Endothelial cell of umbilical vein (primary cell): ENCODE measurements around the gene STK39. TPM values are rescaled to one million over a fixed set of nuclear protein-coding genes. Genes with fewer than 3 reads are reported as not detected.

Source experiments
- BruUV-seq: library from RNA; stranded (reverse); fragments of 400-500 nt; replicated peaks from 2 replicates; lab custom pipeline; 2021; lab: Mats Ljungman, UMichigan
- CTCF ChIA-PET: fragments of 300-600, 350-600 bp; sonication (Branson Sonifier 250); formaldehyde crosslinking; loops from one replicate; lab custom pipeline; 2021; ENCODE audit warnings: antibody characterized with exemption, inconsistent platforms; lab: Charles Lee
- POLR2A ChIA-PET: fragments of 300-600, 350-600 bp; sonication (Branson Sonifier 250); formaldehyde crosslinking; loops from one replicate; lab custom pipeline; 2021; ENCODE audit warnings: antibody characterized with exemption, inconsistent platforms; lab: Charles Lee
- DNase-seq: peaks from one replicate; pipeline ENCODE4 v3.0.0-alpha.2; 2011; ENCODE audit warnings: low read depth, low spot score
- FAIRE-seq: peaks from 2 replicates; lab custom pipeline; 2011; peaks lifted over from hg19 to GRCh38; lab: Jason Lieb, UNC
- H2AFZ ChIP-seq: 2 replicates; pipeline ENCODE4 v1.6.0; 2012; ENCODE audit warnings: low read depth, low read length, control low read depth, inconsistent platforms
- H3K27ac ChIP-seq: 2 replicates; pipeline ENCODE4 v1.5.1; 2011; ENCODE audit warnings: low read depth, mild to moderate bottlenecking, control low read depth, low read length, moderate library complexity; ENCODE audit not compliant: insufficient read depth
- H3K27me3 ChIP-seq, 2 experiments: 2 replicates each; pipeline versions ENCODE4 v1.6.0 to v1.6.1; 2011; ENCODE audit warnings: low read length in 2 of 2, mixed read lengths in 1 of 2; ENCODE audit not compliant: control insufficient read depth in 2 of 2, insufficient read depth in 2 of 2
- H3K36me3 ChIP-seq, 2 experiments: 2 replicates in 1 of 2; 3 replicates in 1 of 2; pipeline ENCODE4 v1.5.1; 2011; ENCODE audit warnings: low read length in 2 of 2, mild to moderate bottlenecking in 1 of 2, moderate library complexity in 1 of 2; ENCODE audit not compliant: control insufficient read depth in 2 of 2, insufficient read depth in 2 of 2; ENCODE audit errors: extremely low read depth in 1 of 2
- H3K4me1 ChIP-seq: 3 replicates; pipeline ENCODE4 v1.5.1; 2011; ENCODE audit warnings: mild to moderate bottlenecking, low read length; ENCODE audit not compliant: control insufficient read depth, insufficient read depth; ENCODE audit errors: extremely low read depth
- H3K4me2 ChIP-seq: 2 replicates; pipeline ENCODE4 v1.6.1; 2011; ENCODE audit warnings: low read length, control low read depth, mixed read lengths; ENCODE audit not compliant: insufficient read depth
- H3K4me3 ChIP-seq, 3 experiments: fragments of 200-600 bp in 1 of 3; sonication (generic), shearing (Covaris generic) in 1 of 3; replicated peaks in 1 of 3; 2 replicates each; pipeline ENCODE4 v1.5.1; 2011 to 2016; ENCODE audit warnings: control low read depth in 3 of 3, low read length in 3 of 3, mild to moderate bottlenecking in 2 of 3, inconsistent platforms in 1 of 3, low read depth in 1 of 3, moderate library complexity in 1 of 3; ENCODE audit not compliant: insufficient read depth in 1 of 3
- H3K79me2 ChIP-seq: 2 replicates; pipeline ENCODE4 v1.6.0; 2012; ENCODE audit warnings: low read length, inconsistent platforms; ENCODE audit not compliant: control insufficient read depth, insufficient read depth
- H3K9ac ChIP-seq: replicated peaks from 2 replicates; pipeline ENCODE3; 2011; ENCODE audit warnings: low read length, control low read depth; ENCODE audit not compliant: insufficient read depth; ENCODE audit errors: extremely low read depth
- H3K9me1 ChIP-seq: replicated peaks from 3 replicates; pipeline ENCODE4 v1.6.0; 2011; ENCODE audit warnings: mild to moderate bottlenecking, low read length; ENCODE audit not compliant: control insufficient read depth, insufficient read depth; ENCODE audit errors: extremely low read depth
- H3K9me3 ChIP-seq: replicated peaks from 2 replicates; pipeline ENCODE4 v1.5.1; 2012; ENCODE audit warnings: low read length, inconsistent platforms; ENCODE audit not compliant: control insufficient read depth, insufficient read depth
- H4K20me1 ChIP-seq: replicated peaks from 2 replicates; pipeline ENCODE3; 2011; ENCODE audit warnings: mild to moderate bottlenecking, low read length; ENCODE audit not compliant: control insufficient read depth, insufficient read depth; ENCODE audit errors: extremely low read depth
- CTCF ChIP-seq, 2 donors: IDR thresholded peaks; 1 replicate in 1 of 2; 2 replicates in 1 of 2; pipeline ENCODE4 v1.5.1; 2011; ENCODE audit warnings: low read length in 2 of 2, mild to moderate bottlenecking in 2 of 2, moderate library complexity in 2 of 2, control low read depth in 1 of 2, inconsistent platforms in 1 of 2, low read depth in 1 of 2; ENCODE audit not compliant: insufficient read depth in 1 of 2; ENCODE audit errors: extremely low read depth in 1 of 2
- EZH2 ChIP-seq: IDR thresholded peaks from 2 replicates; pipeline ENCODE4 v1.6.1; 2012; ENCODE audit warnings: borderline replicate concordance, low read depth, mild to moderate bottlenecking, moderate library complexity, low read length, inconsistent platforms; ENCODE audit not compliant: severe bottlenecking
- FOS ChIP-seq: IDR thresholded peaks from 2 replicates; pipeline ENCODE4 v1.6.1; 2011; ENCODE audit warnings: mild to moderate bottlenecking, low read length, moderate library complexity, borderline replicate concordance; ENCODE audit not compliant: insufficient read depth
- GATA2 ChIP-seq: IDR thresholded peaks from 2 replicates; pipeline ENCODE4 v1.7.0; 2011; ENCODE audit warnings: low read depth, mild to moderate bottlenecking, moderate library complexity, mixed read lengths, low read length; ENCODE audit not compliant: insufficient read length, insufficient read depth
- JUN ChIP-seq: IDR thresholded peaks from 2 replicates; pipeline ENCODE4 v1.6.1; 2011; ENCODE audit warnings: borderline replicate concordance, low read depth; ENCODE audit not compliant: insufficient read length, insufficient read depth
- MYC ChIP-seq: IDR thresholded peaks from one replicate; pipeline ENCODE4 v1.6.1; 2011; ENCODE audit warnings: mild to moderate bottlenecking, low read depth, low read length
- POLR2A ChIP-seq: IDR thresholded peaks from 2 replicates; pipeline ENCODE4 v1.6.1; 2012; ENCODE audit warnings: low read depth, mild to moderate bottlenecking, control low read depth, low read length
- POLR2AphosphoS5 ChIP-seq: IDR thresholded peaks from 2 replicates; pipeline ENCODE4 v1.6.1; 2012; ENCODE audit warnings: low read depth, mild to moderate bottlenecking, control low read depth, low read length, moderate library complexity; ENCODE audit not compliant: insufficient read depth
- dilution Hi-C: fragments of 300-500 bp; cut with MboI; formaldehyde crosslinking; loops from one replicate; pipeline ENCODE4 v1.15.0; 2019; ENCODE audit warnings: low sequenced_read_pairs; ENCODE audit not compliant: extremely low pct_ligation_motif_present
- intact Hi-C: fragments of 100-400 bp; cut with micrococcal nuclease; formaldehyde crosslinking; loops from one replicate; pipeline ENCODE4 v1.10.0; 2022
- polyA plus RNA-seq, 4 experiments: library from polyadenylated mRNA; depleted of rRNA in 3 of 4; stranded (reverse) in 3 of 4; unstranded in 1 of 4; fragments of >200 nt; gene quantifications; 2 replicates each; pipeline versions ENCODE4 v1.2.1 to v1.2.3, GENCODE V29; 2011 to 2012; ENCODE audit warnings: missing spikeins in 1 of 4
- total RNA-seq: library from RNA; stranded (reverse); gene quantifications from 2 replicates; pipeline ENCODE4 v1.2.3, GENCODE V29; 2021
- TF ChIP-seq, protein P1 (sequence below): IDR thresholded peaks from 2 replicates; pipeline ENCODE4 v1.6.1; 2011; ENCODE audit not compliant: insufficient read depth, insufficient read length

STK39 gene
- total and polyA plus RNA-seq, 2 donors (not counting 3 experiments of a cell fraction or from before 2014, with no cell fraction given): 4.6 to 13.1 TPM

DNA sequence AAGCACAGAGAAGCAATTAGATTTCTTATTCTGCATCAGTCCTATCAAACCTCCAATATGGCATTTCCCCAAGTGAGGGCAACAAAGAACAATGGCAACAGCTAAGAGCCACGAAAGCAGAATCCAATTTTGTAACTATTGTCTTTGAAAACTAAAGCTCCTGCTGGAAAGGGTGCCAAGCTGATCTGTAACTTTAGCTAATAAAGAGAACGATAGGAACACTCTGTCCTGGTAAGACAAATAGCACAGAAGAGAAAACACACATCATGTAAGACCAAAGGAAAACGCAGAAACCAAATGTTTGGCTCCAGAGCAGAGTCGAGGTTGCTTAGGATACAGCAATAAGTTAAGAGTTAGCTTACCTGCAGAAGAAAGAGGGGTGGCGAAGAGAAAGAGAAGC, 160.5 kb downstream of the STK39 start:
- CTCF ChIA-PET: interaction anchor here (0.8 to 0.9 kb wide), 2 partner anchors 20 to 32 kb away, joined by 3 to 4 read pairs; no protein-coding TSS in a partner anchor
- H3K9ac ChIP-seq: no peak overlapping the region
- POLR2A ChIA-PET: no interaction called here
- no peak for DNase-seq
- dilution Hi-C loops (no loop called here), intact Hi-C loops (no loop called here)
- no peak for TF ChIP-seq POLR2A
- TF ChIP-seq JUN: no peak
- TF ChIP-seq GATA2: no peak
- TF ChIP-seq, protein P1, sequence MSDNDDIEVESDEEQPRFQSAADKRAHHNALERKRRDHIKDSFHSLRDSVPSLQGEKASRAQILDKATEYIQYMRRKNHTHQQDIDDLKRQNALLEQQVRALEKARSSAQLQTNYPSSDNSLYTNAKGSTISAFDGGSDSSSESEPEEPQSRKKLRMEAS: no peak
- no peak for TF ChIP-seq EZH2
- TF ChIP-seq POLR2AphosphoS5: no peak
- TF ChIP-seq FOS: no peak
- no peak for TF ChIP-seq MYC
- no peak for TF ChIP-seq CTCF (IDR thresholded peaks at IDR 0.05; ENCODE audit: extremely low read depth in 1 of 2, insufficient read depth in 1 of 2, low read depth in 1 of 2, low read length in 2 of 2)
- H2AFZ ChIP-seq: no peak overlapping the region
- no peaks in the 10 kb centered on the region for H3K27me3 ChIP-seq
- H3K4me1 ChIP-seq: no peaks in the 10 kb centered on the region
- no peaks in the 10 kb centered on the region for H3K79me2 ChIP-seq
- no peak overlapping the region for H3K4me3 ChIP-seq
- BruUV-seq: no TSS peak
- no peaks in the 10 kb centered on the region for H3K9me1 ChIP-seq
- no peak overlapping the region for H3K4me2 ChIP-seq
- H3K9me3 ChIP-seq: no peaks in the 10 kb centered on the region
- no peaks in the 10 kb centered on the region for H3K36me3 ChIP-seq
- H3K27ac ChIP-seq: no peak overlapping the region
- FAIRE-seq: no peak
- no peaks in the 10 kb centered on the region for H4K20me1 ChIP-seq
